GM19351 (cell line): ENCODE results near the gene CROCC.
"Not testable (repeated sequence)": the region's sequence is repeated elsewhere in the genome, so short reads cannot be mapped to it uniquely, and the experiment has no call there.

Source experiments
- ATAC-seq: cut with Tn5 transposase; IDR thresholded peaks from one replicate; pipeline ENCODE4 v1.9.1; 2021; ENCODE audit warnings: mild to moderate bottlenecking, moderate library complexity; ENCODE audit not compliant: unreplicated experiment

Gene CROCC

GRCh38 chr1:16931206-16931934 is 9.6 kb downstream of the CROCC start:
- not testable (repeated sequence) for ATAC-seq

GRCh38 chr1:16933945-16934344 is 12.2 kb downstream of the CROCC start:
- not testable (repeated sequence) for ATAC-seq

- ATAC-seq: not testable (repeated sequence)
These were observed 14.8 kb downstream of the CROCC start for GRCh38 chr1:16936580-16936979.

- no peak for ATAC-seq
These were observed 16.9 kb downstream of the CROCC start for GRCh38 chr1:16938351-16939321.

- ATAC-seq: not testable (repeated sequence)
These were observed 17.9 kb downstream of the CROCC start for GRCh38 chr1:16939386-16940180.

GRCh38 chr1:16944038-16944437 is 22.3 kb downstream of the CROCC start:
- ATAC-seq: no peak

- ATAC-seq: not testable (repeated sequence)
These were observed 23.8 kb downstream of the CROCC start for GRCh38 chr1:16945512-16945911.

- ATAC-seq: not testable (repeated sequence)
These were observed 24.5 kb downstream of the CROCC start for GRCh38 chr1:16946185-16946584.

GRCh38 chr1:16946646-16947045 is 24.9 kb downstream of the CROCC start:
- ATAC-seq: no peak

- ATAC-seq: not testable (repeated sequence)
These were observed 26.7 kb downstream of the CROCC start for GRCh38 chr1:16948282-16948891.

- ATAC-seq: not testable (repeated sequence)
These were observed 27.3 kb downstream of the CROCC start for GRCh38 chr1:16949026-16949425.

GRCh38 chr1:16952376-16952775 is 30.6 kb downstream of the CROCC start:
- not testable (repeated sequence) for ATAC-seq

GRCh38 chr1:16954579-16954978 is 32.8 kb downstream of the CROCC start:
- no peak for ATAC-seq

GRCh38 chr1:16955186-16955585 is 33.5 kb downstream of the CROCC start:
- no peak for ATAC-seq

- ATAC-seq: no peak
These were observed 35.0 kb downstream of the CROCC start for GRCh38 chr1:16956775-16957174.

- no peak for ATAC-seq
These were observed 36.0 kb downstream of the CROCC start for GRCh38 chr1:16957731-16958130.

- no peak for ATAC-seq
These were observed 36.7 kb downstream of the CROCC start for GRCh38 chr1:16958475-16958874.

- ATAC-seq: peak; percentile 77
These were observed 39.0 kb downstream of the CROCC start for GRCh38 chr1:16960560-16961296.

- no peak for ATAC-seq
These were observed 39.8 kb downstream of the CROCC start for GRCh38 chr1:16961297-16962133.
